HG03571 (cell line): ENCODE measurements around the gene DAGLB.

ENCODE experiments used
- ATAC-seq: cut with Tn5 transposase; IDR thresholded peaks from one replicate; pipeline ENCODE4 v1.9.1; 2021; ENCODE audit not compliant: unreplicated experiment

DAGLB gene

DNA sequence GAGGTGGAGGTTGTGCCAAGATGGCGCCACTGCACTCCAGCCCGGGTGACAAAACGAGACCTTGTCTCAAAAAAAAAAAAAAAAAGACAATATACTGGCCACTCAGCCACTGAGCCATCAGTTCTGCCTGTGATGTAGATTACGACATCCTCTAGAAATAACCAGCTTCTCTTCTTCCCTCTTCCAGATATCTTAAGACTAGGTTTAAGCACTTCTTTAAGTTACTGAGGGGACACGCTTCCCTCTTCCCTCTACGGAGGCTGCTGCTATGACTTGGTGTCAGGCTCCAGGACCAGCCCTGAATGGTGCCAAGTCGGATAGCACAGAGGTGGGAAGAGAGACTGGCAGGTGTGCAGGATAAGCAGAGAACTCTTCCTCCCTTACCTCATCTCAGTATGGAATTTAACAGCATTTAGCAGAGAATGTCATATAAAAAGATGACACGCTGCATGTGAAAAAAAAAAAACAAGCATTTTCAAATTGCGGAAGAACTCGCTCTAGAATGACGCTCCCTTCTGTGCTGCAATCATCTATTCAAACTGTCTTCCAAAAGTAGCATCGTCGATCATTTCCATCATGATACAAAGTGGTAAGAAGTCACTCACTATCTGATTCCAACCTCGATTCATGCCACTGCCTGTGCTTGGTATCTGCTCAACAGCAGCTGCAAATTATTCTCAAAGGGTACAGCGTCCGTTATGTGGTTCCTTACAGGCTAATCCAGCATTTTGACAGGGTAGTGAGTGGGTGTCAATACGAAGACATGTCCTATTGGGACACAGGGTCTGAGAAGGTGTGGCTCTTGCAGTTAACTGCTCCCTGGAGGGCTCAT lies 13.8 kb downstream of the DAGLB start:
- no peak for ATAC-seq

- ATAC-seq: no peak
Observed at GRCh38 chr7:6432781-6433180, 15.0 kb downstream of the DAGLB start.

DNA sequence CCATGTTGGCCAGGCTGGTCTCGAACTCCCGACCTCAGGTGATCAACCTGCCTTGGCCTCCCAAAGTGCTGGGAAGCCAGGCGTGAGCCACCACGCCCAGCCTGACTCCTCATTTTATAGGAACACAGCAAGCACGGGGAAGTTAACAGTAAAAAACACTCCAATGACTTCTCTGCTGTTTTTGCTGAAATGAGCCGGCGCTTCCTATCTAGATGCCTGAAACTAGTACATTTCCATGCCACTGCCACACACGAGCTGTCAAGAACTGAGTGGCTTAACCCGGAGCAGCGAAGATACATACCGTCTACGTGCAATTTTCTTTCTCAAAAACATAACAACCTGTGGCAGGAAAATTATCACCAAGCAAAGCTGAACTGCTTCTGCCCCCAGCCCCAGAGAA lies 16.8 kb downstream of the DAGLB start:
- no peak for ATAC-seq

GRCh38 chr7:6430271-6430940 lies 17.3 kb downstream of the DAGLB start:
- no peak for ATAC-seq

DNA sequence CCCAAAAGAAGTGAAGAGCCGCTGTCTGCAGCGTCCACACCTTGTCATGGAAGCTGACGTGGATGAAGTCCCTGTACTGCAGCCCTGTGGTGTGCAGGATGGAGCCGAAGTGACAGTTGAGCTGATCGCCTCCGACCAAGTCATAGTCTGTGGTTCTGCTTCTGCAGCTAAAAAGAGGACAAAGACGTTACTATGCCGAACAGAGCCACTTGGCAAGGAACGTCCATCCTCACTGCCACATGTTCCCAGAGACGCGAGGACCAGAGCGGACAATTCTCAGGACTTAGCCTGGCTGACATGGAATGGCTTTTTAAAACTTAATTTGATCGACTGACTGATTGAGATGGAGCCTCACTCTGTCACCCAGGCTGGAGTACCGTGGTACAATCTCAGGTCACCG lies 21.8 kb downstream of the DAGLB start:
- no peak for ATAC-seq

- no peak for ATAC-seq
Observed at GRCh38 chr7:6423942-6424701, 23.6 kb downstream of the DAGLB start.

GRCh38 chr7:6422926-6423632 lies 24.7 kb downstream of the DAGLB start:
- no peak for ATAC-seq

- no peak for ATAC-seq
Observed at GRCh38 chr7:6422095-6422494, 25.7 kb downstream of the DAGLB start.

- ATAC-seq: no peak
Observed at GRCh38 chr7:6420680-6421079, 27.1 kb downstream of the DAGLB start.

DNA sequence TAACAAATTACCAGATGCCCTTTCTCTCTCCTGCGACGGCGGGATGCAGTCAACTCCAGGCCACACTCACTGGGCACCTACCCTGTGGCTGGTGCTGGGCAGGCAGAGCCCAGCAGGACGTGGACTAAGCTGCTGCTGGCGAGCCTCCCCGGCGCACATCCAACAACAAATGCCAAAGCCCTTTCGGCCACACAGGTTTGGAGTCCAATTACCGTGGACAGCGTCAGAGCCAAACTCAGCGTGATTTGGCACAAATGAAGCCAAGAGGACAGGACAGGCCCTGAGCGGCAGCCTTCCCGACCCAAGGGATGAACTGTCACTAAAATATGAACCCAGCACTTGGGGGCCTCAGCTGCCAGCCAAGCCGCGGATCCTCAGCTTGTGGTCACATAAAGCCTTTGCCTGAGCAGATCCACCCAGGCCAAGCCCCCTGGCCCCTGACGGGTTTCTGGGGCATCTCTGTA lies 28.4 kb downstream of the DAGLB start:
- no peak for ATAC-seq

DNA sequence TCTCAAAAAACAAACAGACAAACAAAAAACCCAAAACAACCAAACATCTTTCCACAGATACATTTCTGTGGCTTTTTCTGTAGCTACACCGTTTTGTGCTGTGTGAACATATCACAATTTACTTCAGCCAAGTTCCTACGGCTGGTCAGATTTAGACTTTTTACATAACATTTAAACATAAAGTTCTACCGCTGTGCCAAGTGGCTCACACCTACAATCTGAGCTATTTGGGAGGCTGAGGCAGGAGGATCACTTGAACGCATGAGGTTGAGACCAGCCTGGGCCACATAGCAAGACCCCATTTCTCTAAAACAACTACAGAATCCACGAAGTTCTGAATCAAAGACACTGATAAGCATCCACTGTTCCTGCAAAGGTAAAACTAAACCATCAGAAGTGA lies 30.3 kb downstream of the DAGLB start:
- ATAC-seq: no peak

DNA sequence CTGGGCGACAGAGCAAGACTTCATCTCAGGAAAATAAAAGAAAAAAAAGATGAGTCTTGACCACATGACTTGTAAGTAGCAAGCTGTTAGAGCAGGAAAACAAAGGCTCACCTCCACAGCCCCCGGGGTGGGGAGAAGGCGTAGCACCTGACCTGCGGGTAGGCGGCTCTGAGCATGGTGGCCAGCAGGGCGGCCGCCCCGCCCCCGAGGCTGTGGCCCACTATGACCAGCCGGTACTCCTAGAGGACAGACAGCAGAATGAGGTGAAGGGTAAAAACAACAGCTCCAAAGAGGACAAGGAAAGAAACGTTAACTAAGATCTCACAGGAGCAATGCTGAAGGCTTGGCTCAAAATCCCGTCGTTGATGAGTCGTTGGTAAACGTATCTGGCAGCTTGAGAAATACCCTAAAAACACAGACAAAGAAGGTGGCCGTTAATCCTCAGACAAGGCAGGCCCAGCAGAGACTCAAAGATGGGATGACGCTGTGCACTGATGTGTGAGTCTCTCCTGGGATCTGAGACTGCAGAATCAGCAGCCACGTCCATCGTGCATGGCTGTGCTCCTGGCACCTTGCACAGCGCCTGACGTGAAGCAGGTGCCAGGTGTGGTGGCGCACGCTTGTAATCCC lies 31.1 kb downstream of the DAGLB start:
- ATAC-seq: no peak

DNA sequence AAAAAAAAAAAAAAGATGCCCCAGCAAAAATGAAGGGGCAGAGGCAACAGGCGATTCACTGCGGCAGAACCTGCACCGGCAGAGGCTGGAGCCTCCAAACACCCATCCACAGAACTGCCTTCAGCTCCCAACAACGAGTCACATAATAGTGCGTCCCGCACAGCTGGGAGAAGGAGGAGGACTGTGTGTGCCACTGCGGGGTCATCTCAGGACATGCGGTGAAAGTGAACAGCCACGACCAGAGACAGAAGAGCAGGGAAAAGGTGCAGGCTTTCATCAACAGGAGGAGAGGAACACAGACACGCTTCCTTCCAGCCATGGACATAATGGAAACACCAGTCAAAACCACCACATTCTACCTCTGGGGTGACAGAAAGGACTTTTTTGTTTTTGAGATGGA lies 34.1 kb downstream of the DAGLB start:
- ATAC-seq: no peak

DNA sequence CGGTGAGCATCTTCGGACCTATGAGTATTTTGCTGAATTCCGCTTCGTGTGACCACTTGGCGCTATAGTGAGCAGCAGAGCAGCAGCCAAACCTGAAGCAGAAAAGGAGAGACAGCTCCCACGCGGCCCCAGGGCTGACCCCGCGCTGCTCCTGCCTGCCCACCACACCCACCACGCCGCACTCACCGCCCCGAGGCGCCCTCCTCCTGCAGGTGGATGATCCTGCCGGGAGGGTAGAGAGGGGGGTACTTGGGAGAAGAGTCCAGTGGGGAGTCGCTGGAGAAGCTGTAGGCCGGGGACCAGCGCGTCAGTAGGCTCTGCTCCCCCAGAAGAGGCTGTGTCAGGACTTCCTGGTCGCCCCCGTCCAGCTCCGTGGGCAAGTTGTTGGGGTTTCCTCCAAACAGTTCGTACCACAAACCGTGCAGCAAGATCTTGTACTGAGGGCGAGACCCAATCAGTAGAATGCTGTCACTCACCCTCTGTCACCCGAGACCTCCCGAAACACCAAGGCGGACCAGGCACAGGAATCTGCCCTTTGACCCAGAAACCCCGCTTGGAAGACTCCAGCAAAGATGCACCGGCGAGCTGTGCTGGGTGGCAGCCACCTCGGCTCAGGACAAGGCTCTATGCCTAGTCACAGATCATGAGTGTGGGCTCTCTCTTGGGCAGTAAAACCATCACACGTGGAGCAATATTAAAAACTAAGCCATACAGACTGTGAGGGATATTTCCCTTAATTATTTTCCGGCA lies 37.6 kb downstream of the DAGLB start:
- ATAC-seq: no peak

GRCh38 chr7:6409091-6409490 lies 38.7 kb downstream of the DAGLB start:
- no peak for ATAC-seq

DNA sequence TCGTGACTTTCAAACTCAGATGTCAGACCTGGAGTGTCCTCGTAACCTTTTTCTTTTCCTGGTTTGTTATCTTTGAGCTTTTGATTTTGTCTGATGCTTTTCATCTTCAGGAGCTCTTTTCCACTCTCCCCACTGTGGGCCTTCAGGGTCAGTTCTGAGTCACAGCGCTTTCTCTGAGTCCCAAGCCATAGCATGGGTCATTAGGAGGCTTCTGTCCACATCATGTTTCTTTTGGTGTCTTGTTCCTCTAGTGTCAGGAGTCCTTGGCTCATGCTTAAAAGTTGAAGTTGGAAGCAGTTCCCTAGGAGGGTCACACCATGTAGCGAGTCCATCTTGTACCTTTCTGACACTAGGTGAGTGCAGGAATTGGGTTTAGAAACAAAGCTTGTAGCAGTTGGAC lies 40.3 kb downstream of the DAGLB start:
- no peak for ATAC-seq

GRCh38 chr7:6406121-6406520 lies 41.6 kb downstream of the DAGLB start:
- ATAC-seq: no peak

DNA sequence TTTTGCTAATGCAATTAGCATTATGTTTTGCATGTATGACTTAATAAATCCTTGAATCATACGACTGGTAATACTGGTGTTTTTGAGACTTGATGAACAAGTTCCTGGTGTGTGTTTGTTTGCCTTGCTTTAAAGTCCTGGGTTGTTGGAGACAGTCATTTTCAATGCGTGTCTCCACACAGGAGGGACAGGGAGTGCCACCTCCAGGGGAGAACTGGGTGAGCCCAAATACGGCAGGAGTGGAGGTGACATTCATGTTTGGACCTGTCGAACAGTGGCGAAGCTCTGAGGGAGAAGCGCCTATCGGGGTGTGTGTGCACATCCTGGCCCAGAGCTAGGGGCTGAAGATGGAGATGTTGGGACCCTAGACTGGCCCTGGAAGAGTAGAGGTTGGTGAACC lies 43.8 kb downstream of the DAGLB start:
- ATAC-seq: no peak

DNA sequence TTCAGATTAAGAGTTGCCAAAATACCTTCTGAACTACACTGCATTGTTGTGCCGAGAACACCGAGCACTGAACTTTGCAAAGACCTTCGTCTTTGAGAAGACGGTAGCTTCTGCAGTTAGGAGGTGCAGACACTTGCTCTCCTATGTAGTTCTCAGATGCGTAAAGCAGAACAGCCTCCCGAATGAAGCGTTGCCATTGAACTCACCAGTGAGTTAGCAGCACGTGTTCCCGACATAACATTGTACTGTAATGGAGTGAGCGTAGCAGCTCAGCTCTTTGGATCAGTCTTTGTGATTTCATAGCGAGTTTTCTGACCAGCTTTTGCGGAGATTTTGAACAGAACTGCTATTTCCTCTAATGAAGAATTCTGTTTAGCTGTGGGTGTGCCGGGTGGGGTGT lies 45.0 kb downstream of the DAGLB start:
- ATAC-seq: no peak

DNA sequence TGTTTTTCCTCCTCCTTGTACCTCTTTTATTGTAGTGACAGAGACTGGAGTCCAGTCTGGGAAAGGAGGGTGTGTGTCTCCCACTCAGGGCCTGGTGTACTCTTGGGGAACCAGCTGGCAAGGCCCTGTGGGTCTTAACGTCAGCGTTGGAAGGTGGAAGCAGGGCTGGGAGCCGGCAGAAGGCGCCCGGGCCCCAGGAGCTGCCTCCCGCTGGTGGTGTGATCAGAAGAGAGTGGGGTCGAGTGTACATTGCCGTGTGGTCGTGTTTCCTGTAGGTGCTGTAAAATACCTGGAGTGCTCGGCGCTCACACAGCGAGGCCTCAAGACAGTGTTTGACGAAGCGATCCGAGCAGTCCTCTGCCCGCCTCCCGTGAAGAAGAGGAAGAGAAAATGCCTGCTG lies 45.7 kb downstream of the DAGLB start:
- ATAC-seq: no peak
